Left ventricle myocardium inferior (tissue), 1 donor: ENCODE results near the gene PPP1R27. TPM values are rescaled to one million over a fixed set of nuclear protein-coding genes. Genes with fewer than 3 reads are reported as not detected.

Source experiments
- DNase-seq: peaks from one replicate; pipeline ENCODE4 v3.0.0-alpha.2; 2020
- H3K27ac ChIP-seq: fragments of 200-600 bp; replicated peaks from 2 replicates; pipeline ENCODE4 v1.8.0; 2021
- H3K27me3 ChIP-seq: fragments of 200-600 bp; 2 replicates; pipeline ENCODE4 v1.8.0; 2021; ENCODE audit warnings: low read depth
- H3K36me3 ChIP-seq: fragments of 200-600 bp; 2 replicates; pipeline ENCODE4 v1.8.0; 2021
- H3K4me1 ChIP-seq: fragments of 200-600 bp; 2 replicates; pipeline ENCODE4 v1.8.0; 2021
- H3K4me3 ChIP-seq: fragments of 200-600 bp; 2 replicates; pipeline ENCODE4 v1.8.0; 2021; ENCODE audit warnings: mild to moderate bottlenecking, moderate library complexity
- H3K9me3 ChIP-seq: fragments of 200-600 bp; replicated peaks from 2 replicates; pipeline ENCODE4 v1.8.0; 2021
- intact Hi-C: fragments of 100-400 bp; cut with micrococcal nuclease; formaldehyde crosslinking; loops from one replicate; pipeline ENCODE4 v1.11.0; 2022
- total RNA-seq: library from RNA; stranded (reverse); fragmentation: NEBNext Ultra II Directional; extraction: Animal tissue kit (Norgen Biotek cat#: 25700); gene quantifications from one replicate; pipeline ENCODE4 v1.2.1, GENCODE V29; 2021
- TF ChIP-seq, protein P1 (sequence below): fragments of 200-600 bp; IDR thresholded peaks from 2 replicates; pipeline ENCODE4 v1.8.0; 2021; ENCODE audit warnings: antibody characterized with exemption, mild to moderate bottlenecking, borderline replicate concordance
- donor health status: DM: no; HTN: yes; CAD: no; lungs with severe emphysema.

PPP1R27 gene
- total RNA-seq, 1 donor from 2014 or later, result 0.25 TPM

DNA sequence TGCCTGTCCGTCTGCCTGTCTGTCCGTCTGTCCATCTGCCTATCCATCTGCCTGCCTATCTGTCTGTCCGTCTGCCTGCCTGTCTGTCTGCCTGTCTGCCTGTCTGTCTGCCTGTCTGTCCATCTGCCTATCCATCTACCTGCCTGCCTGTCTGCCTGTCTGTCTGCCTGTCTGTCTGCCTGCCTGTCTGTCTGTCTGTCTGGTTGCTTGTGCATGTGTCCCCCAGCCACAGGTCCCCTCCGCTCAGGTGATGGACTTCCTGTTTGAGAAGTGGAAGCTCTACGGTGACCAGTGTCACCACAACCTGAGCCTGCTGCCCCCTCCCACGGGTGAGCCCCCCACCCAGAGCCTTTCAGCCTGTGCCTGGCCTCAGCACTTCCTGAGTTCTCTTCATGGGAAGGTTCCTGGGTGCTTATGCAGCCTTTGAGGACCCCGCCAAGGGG, 25.3 kb downstream of the PPP1R27 start:
- DNase-seq, result no peak
- Histone ChIP-seq H3K4me1 (peaks cover 6% of the 10 kb centered on the region), H3K4me3 (no peak overlapping the region), H3K27ac (no peak overlapping the region), H3K27me3 (peaks cover 89% of the 10 kb centered on the region), H3K9me3 (no peaks in the 10 kb centered on the region), H3K36me3 (no peaks in the 10 kb centered on the region)
- TF ChIP-seq, protein P1, sequence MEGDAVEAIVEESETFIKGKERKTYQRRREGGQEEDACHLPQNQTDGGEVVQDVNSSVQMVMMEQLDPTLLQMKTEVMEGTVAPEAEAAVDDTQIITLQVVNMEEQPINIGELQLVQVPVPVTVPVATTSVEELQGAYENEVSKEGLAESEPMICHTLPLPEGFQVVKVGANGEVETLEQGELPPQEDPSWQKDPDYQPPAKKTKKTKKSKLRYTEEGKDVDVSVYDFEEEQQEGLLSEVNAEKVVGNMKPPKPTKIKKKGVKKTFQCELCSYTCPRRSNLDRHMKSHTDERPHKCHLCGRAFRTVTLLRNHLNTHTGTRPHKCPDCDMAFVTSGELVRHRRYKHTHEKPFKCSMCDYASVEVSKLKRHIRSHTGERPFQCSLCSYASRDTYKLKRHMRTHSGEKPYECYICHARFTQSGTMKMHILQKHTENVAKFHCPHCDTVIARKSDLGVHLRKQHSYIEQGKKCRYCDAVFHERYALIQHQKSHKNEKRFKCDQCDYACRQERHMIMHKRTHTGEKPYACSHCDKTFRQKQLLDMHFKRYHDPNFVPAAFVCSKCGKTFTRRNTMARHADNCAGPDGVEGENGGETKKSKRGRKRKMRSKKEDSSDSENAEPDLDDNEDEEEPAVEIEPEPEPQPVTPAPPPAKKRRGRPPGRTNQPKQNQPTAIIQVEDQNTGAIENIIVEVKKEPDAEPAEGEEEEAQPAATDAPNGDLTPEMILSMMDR, result no peak
- intact Hi-C loops, result no loop called here

DNA sequence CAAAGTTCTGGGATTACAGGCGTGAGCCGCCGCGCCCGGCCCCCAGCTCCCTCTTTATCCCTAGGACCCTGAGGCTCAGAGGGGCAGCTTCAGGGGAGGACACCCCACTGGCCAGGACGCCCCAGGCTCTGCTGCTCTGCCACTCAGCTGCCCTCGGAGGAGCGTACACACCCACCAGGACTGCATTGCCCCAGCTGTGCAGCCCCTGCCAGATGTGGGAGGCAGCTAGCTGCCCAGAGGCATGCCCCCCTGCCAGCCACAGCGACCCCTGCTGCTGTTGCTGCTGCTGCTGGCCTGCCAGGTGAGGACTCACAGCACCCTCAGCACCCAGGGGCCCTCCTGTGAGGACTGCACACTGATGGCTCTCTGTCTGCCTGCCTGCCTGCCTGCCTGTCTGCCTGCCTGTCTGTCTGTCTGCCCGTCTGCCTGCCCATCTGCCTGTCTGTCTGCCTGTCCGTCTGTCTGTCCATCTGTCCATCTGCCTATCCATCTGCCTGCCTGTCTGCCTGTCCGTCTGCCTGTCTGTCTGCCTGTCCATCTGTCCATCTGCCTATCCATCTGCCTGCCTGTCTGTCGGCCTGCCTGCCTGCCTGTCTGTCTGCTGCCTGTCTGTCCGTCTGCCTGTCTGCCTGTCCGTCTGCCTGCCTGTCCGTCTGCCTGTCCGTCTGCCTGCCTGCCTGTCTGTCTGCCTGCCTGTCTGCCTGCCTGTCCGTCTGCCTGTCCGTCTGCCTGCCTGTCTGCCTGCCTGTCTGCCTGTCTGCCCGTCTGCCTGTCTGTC, 25.9 kb downstream of the PPP1R27 start:
- DNase-seq, result no peak
- Histone ChIP-seq H3K9me3 (no peaks in the 10 kb centered on the region), H3K27ac (no peak overlapping the region), H3K4me1 (peaks cover 12% of the 10 kb centered on the region), H3K4me3 (no peak overlapping the region), H3K27me3 (peaks cover 95% of the 10 kb centered on the region), H3K36me3 (no peaks in the 10 kb centered on the region)
- intact Hi-C loops, result no loop called here
- TF ChIP-seq, protein P1, result no peak

DNA sequence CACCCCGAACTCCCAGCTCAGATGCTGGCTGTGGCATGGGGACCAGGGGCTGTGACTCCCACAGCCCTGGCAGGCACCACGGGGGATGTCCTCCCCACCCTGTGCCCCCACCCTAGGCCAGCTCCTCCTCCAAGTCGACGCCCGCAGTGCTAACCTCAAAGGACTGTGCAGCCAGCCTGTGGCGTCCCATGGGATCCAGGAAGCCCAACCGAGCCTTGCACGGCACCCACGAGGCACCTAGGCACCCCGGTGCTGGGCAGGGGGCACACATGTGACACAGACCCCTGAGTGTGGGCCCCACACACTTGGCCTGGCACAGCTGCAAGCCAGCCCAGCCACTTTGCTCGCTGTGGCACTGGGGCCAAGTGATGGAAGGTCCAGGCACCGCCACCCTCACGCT, 27.0 kb downstream of the PPP1R27 start:
- Histone ChIP-seq H3K4me3 (no peak overlapping the region), H3K36me3 (no peaks in the 10 kb centered on the region), H3K4me1 (peaks cover 17% of the 10 kb centered on the region), H3K9me3 (no peaks in the 10 kb centered on the region), H3K27me3 (peaks cover 95% of the 10 kb centered on the region), H3K27ac (no peak overlapping the region)
- DNase-seq, result no peak
- TF ChIP-seq, protein P1, result no peak
- intact Hi-C loops, result no loop called here

DNA sequence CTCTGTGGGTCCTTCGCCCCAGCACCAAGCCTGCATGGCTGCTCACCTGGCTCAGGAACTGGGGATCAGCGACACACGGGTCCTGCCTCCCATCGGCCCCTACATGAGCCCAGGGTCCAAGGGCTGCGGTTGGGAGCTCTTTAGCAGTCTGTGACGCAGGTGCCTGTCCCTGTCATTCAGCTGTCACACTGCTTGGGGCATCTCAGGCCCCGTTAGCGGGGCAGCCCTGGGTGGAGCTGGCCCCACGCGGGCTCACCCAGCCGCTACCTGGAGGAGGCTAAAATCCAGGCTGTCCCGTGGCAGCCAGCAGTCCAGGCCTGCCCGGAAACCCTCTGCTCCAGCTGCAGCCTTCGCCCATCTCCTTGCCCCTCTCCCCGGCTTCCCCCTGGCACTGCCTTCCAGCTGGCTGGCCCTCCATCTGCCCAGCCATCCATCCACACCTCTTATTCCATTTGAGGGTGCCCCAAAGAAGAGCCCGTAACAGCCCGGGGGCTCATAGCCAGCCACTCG, 27.6 kb downstream of the PPP1R27 start:
- intact Hi-C loops, result no loop called here
- Histone ChIP-seq H3K4me1 (peaks cover 17% of the 10 kb centered on the region), H3K27ac (no peak overlapping the region), H3K4me3 (no peak overlapping the region), H3K36me3 (no peaks in the 10 kb centered on the region), H3K9me3 (no peaks in the 10 kb centered on the region), H3K27me3 (peaks cover 95% of the 10 kb centered on the region)
- TF ChIP-seq, protein P1, result no peak
- DNase-seq, result no peak

DNA sequence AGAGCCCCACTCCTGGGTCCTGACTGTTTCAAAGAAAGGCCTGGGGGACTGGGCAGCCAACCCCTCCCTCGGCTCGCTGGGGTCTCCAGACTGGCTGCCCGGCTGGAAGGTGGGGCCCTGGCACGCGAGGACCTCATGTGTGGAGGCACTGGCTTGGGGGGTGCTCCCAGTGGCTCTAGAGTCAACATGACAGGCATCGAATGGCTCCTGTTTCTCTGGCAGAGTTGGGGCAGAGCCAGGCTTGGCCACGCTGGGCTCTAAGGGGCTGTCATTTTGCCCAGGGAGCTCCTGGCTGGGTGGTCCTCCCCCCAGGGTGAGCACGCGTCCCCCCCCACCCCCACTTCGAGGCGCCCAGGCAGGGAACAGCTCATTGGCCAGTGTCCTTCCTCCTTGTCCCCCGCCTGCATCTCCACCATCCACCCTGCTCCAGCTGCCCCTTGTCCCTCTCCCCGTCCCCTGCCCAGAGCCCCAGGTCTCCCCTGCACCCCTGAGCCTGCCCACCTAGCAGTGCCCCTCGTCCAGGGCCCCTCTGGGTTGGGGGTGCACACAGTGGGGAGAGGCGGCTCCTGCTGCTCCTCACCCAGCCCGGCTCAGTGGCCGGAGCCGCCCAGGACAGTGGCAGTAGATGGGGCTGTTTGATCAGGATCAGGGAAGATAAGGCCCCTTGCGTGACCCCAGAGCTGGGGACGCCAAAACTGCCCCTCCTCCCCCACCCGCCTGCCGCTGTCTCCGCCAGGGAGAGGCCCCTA, 28.2 kb downstream of the PPP1R27 start:
- H3K36me3 ChIP-seq, result no peaks in the 10 kb centered on the region
- no peak for DNase-seq
- intact Hi-C loops, result no loop called here
- H3K27me3 ChIP-seq, result peaks cover 95% of the 10 kb centered on the region
- peaks cover 17% of the 10 kb centered on the region for H3K4me1 ChIP-seq
- H3K4me3 ChIP-seq, result no peak overlapping the region
- H3K27ac ChIP-seq, result no peak overlapping the region
- H3K9me3 ChIP-seq, result no peaks in the 10 kb centered on the region
- TF ChIP-seq, protein P1, result no peak
